ENCODE data around the gene CSMD2. TPM values are rescaled to one million over a fixed set of nuclear protein-coding genes. Genes with fewer than 3 reads are reported as not detected.

Gene CSMD2
- total and polyA plus RNA-seq, 2 of the 4 experiments (the other 2 are of a cell fraction): under 0.01 to 0.36 TPM

GRCh38 chr1:34057347-34058130 is 107.5 kb downstream of the CSMD2 start:
- H4K8ac ChIP-seq (ENCODE audit: low read depth in 2 of 2, low read length in 2 of 2): no peak overlapping the region
- peaks cover 37% of the 10 kb centered on the region for H3K9me3 ChIP-seq (ENCODE audit: control insufficient read depth, insufficient read depth, low read length)
- no peak overlapping the region for H3K4ac ChIP-seq (ENCODE audit: low read depth, low read length)
- no peaks in the 10 kb centered on the region for H3K9me1 ChIP-seq (ENCODE audit: insufficient read depth, low read length)
- H2AK9ac ChIP-seq (replicated peaks; ENCODE audit: low read depth, low read length, poor library complexity): no peak overlapping the region
- no peak overlapping the region for H2AK5ac ChIP-seq (ENCODE audit: low read depth, low read length)
- TF ChIP-seq MAZ (IDR thresholded peaks at IDR 0.05; ENCODE audit: borderline replicate concordance, low read depth, low read length) (no peak), MXI1 (IDR thresholded peaks at IDR 0.05; ENCODE audit: borderline replicate concordance, low read depth, low read length) (no peak), BHLHE40 (IDR thresholded peaks at IDR 0.05; ENCODE audit: low read depth, low read length) (no peak), RAD21 (IDR thresholded peaks at IDR 0.05; ENCODE audit: low read length) (no peak), NFE2L2 (IDR thresholded peaks at IDR 0.05; ENCODE audit: low read depth, low read length) (no peak), ELK1 (IDR thresholded peaks at IDR 0.05; ENCODE audit: borderline replicate concordance, low read depth, low read length) (no peak), CHD1 (IDR thresholded peaks at IDR 0.05; ENCODE audit: low read depth, low read length) (no peak), CTCF (conservative IDR thresholded peaks at IDR 0.05; ENCODE audit: low read depth, low read length) (no peak), MAFK (IDR thresholded peaks at IDR 0.05; ENCODE audit: low read depth, low read length) (no peak), USF2 (IDR thresholded peaks at IDR 0.05; ENCODE audit: low read depth, low read length) (no peak), RCOR1 (IDR thresholded peaks at IDR 0.05; ENCODE audit: insufficient replicate concordance, low read length) (no peak), RFX5 (IDR thresholded peaks at IDR 0.05; ENCODE audit: low read depth, low read length) (no peak), SMC3 (IDR thresholded peaks at IDR 0.05; ENCODE audit: low read depth, low read length) (no peak), FOS (IDR thresholded peaks at IDR 0.05; ENCODE audit: low read depth, low read length) (no peak)
- H2BK120ac ChIP-seq (ENCODE audit: low read depth, low read length): no peak overlapping the region
- no peak overlapping the region for H4K91ac ChIP-seq (ENCODE audit: insufficient read depth, low read depth, low read length)
- WGBS, 2 experiments (ENCODE audit: extremely low coverage in 2 of 2, insufficient read length in 1 of 2): 11% methylated on average over 5 of the region's 11 CpGs; no CpG with 5 or more reads in 1 of the 2 experiments
- H4K5ac ChIP-seq (ENCODE audit: low read depth, low read length): no peak overlapping the region
- H4K20me1 ChIP-seq (ENCODE audit: insufficient read depth, low read length): no peaks in the 10 kb centered on the region
- DNase-seq (no peak), ATAC-seq (ENCODE audit: low read depth) (no peak)
- no peak overlapping the region for H3K4me3 ChIP-seq (ENCODE audit: insufficient read depth, low read depth, low read length)
- ChIA-PET CTCF (no interaction called here), POLR2A (ENCODE audit: unreplicated experiment) (no interaction called here)
- in situ Hi-C loops (cut with MboI; ENCODE audit: low sequenced_read_pairs): no loop called here
- H2BK20ac ChIP-seq (ENCODE audit: low read depth, low read length): no peak overlapping the region
- no peak overlapping the region for H2BK15ac ChIP-seq (ENCODE audit: low read depth, low read length)
- no peak overlapping the region for H3K9ac ChIP-seq (ENCODE audit: low read depth, low read length)
- H3K18ac ChIP-seq (ENCODE audit: low read depth, low read length): no peak overlapping the region
- no peak overlapping the region for H3K4me2 ChIP-seq (ENCODE audit: low read depth, low read length)
- no peaks in the 10 kb centered on the region for H3K27me3 ChIP-seq (ENCODE audit: control insufficient read depth, insufficient read depth, low read length)
- H3K79me1 ChIP-seq (ENCODE audit: low read depth in 1 of 2, low read length in 2 of 2): no peaks in the 10 kb centered on the region
- no peak overlapping the region for H3K14ac ChIP-seq (replicated peaks; ENCODE audit: low read depth, low read length)
- no peak overlapping the region for H3K56ac ChIP-seq (ENCODE audit: extremely low read depth, insufficient read depth, low read length)
- H3K36me3 ChIP-seq (ENCODE audit: control insufficient read depth, insufficient read depth, low read length): no peaks in the 10 kb centered on the region
- H2AFZ ChIP-seq (replicated peaks; ENCODE audit: low read length, poor library complexity): no peak overlapping the region
- H2BK5ac ChIP-seq (ENCODE audit: low read depth, low read length, poor library complexity, severe bottlenecking): no peak overlapping the region
- H3K23ac ChIP-seq (ENCODE audit: low read depth, low read length): no peak overlapping the region
- intact Hi-C loops (cut with micrococcal nuclease): no loop called here
- no peaks in the 10 kb centered on the region for H3K4me1 ChIP-seq (ENCODE audit: control insufficient read depth, insufficient read depth, low read length)
- no TSS peak for BruUV-seq (replicated peaks)
- dilution Hi-C loops (cut with HindIII; ENCODE audit: low sequenced_read_pairs, unreplicated experiment): no loop called here
- no peak overlapping the region for H3K27ac ChIP-seq (ENCODE audit: insufficient read depth, low read length)
